ENCODE data around the gene PDGFC.

DNA sequence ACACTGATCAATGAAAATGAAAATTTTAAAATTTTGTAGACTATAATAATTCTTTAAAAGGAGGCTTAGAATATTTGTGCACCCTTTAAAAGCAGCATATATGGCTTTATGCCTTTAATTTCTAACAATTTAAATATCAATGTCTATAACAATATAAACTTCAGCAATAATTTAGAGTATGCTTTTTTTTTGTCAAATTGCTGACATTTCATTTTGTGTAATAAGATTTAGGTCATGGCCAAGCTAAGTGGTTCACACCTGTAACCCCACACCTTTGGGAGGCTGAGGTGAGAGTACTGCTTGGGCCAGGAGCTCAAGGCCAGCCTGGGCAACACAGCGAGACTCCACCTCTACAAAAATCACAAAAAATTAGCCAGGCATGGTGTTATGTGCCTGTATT is 86.2 kb downstream of the PDGFC start:
- TF ChIP-seq, protein P1, sequence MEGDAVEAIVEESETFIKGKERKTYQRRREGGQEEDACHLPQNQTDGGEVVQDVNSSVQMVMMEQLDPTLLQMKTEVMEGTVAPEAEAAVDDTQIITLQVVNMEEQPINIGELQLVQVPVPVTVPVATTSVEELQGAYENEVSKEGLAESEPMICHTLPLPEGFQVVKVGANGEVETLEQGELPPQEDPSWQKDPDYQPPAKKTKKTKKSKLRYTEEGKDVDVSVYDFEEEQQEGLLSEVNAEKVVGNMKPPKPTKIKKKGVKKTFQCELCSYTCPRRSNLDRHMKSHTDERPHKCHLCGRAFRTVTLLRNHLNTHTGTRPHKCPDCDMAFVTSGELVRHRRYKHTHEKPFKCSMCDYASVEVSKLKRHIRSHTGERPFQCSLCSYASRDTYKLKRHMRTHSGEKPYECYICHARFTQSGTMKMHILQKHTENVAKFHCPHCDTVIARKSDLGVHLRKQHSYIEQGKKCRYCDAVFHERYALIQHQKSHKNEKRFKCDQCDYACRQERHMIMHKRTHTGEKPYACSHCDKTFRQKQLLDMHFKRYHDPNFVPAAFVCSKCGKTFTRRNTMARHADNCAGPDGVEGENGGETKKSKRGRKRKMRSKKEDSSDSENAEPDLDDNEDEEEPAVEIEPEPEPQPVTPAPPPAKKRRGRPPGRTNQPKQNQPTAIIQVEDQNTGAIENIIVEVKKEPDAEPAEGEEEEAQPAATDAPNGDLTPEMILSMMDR (IDR thresholded peaks at IDR 0.05) = no peak
- TF ChIP-seq POLR2A (IDR thresholded peaks at IDR 0.05) = no peak
